HepG2 (cell line): ENCODE measurements around the gene PCYT2. TPM values are rescaled to one million over a fixed set of nuclear protein-coding genes. Genes with fewer than 3 reads are reported as not detected.
A peak's percentile ranks its signal among the peaks of the same experiment; 100 is the strongest.

Experiments
- AGO2 ChIP-seq: fragments of 200-400 bp; formaldehyde crosslinking; optimal IDR thresholded peaks from 2 replicates; pipeline ENCODE3; 2017; ENCODE audit warnings: mild to moderate bottlenecking, low read depth, low read length, moderate library complexity
- BHLHE40 ChIP-seq: IDR thresholded peaks from 2 replicates; pipeline ENCODE4 v1.6.1; 2011; ENCODE audit warnings: low read length, improper control_type of control experiment
- CHCHD3 ChIP-seq: sonication (generic); formaldehyde crosslinking; IDR thresholded peaks from 2 replicates; pipeline ENCODE4 v1.8.0; 2022; ENCODE audit warnings: mild to moderate bottlenecking, missing genetic modification reagents, moderate library complexity
- HNF4A ChIP-seq: sonication (generic); formaldehyde crosslinking; IDR thresholded peaks from 2 replicates; pipeline ENCODE4 v1.4.0; 2020; ENCODE audit warnings: missing genetic modification reagents
- MIER3 ChIP-seq: IDR thresholded peaks from 2 replicates; pipeline ENCODE4 v1.6.1; 2016; ENCODE audit warnings: missing compliant biosample characterization, borderline replicate concordance
- NCOR1 ChIP-seq: fragments of 200-600 bp; sonication (generic); IDR thresholded peaks from 2 replicates; pipeline ENCODE4 v1.7.0; 2017; ENCODE audit warnings: antibody characterized with exemption, low read length, borderline replicate concordance
- NFATC3 ChIP-seq: sonication (generic); formaldehyde crosslinking; IDR thresholded peaks from 2 replicates; pipeline ENCODE4 v1.5.1; 2020; ENCODE audit warnings: mild to moderate bottlenecking, missing genetic modification reagents
- NFIB ChIP-seq: sonication (generic); formaldehyde crosslinking; IDR thresholded peaks from 2 replicates; pipeline ENCODE4 v1.9.0; 2021; ENCODE audit warnings: missing genetic modification reagents, mild to moderate bottlenecking, borderline replicate concordance
- POLR2G ChIP-seq: fragments of 200-400 bp; formaldehyde crosslinking; IDR thresholded peaks from 2 replicates; pipeline ENCODE4 v1.6.1; 2018; ENCODE audit warnings: mild to moderate bottlenecking, low read depth, low read length, moderate library complexity
- RBM22 ChIP-seq: fragments of 200-400 bp; formaldehyde crosslinking; optimal IDR thresholded peaks from 2 replicates; pipeline ENCODE3; 2017; ENCODE audit warnings: mild to moderate bottlenecking, low read length, moderate library complexity
- SRY ChIP-seq: sonication (generic); formaldehyde crosslinking; IDR thresholded peaks from 2 replicates; pipeline ENCODE4 v1.8.0; 2022; ENCODE audit warnings: mild to moderate bottlenecking, missing genetic modification reagents
- SUZ12 ChIP-seq: fragments of 150-350 bp; IDR thresholded peaks from 2 replicates; pipeline ENCODE4 v1.6.1; 2014; ENCODE audit warnings: low read depth, low read length
- XRCC5 ChIP-seq: fragments of 200-400 bp; formaldehyde crosslinking; optimal IDR thresholded peaks from 2 replicates; pipeline ENCODE3; 2017; ENCODE audit warnings: mild to moderate bottlenecking, low read length
- ZNF296 ChIP-seq: sonication (generic); formaldehyde crosslinking; conservative IDR thresholded peaks from 2 replicates; pipeline ENCODE4 v1.5.0; 2020; ENCODE audit warnings: mild to moderate bottlenecking, missing genetic modification reagents
- ZNF367 ChIP-seq: sonication (generic); formaldehyde crosslinking; IDR thresholded peaks from 2 replicates; pipeline ENCODE4 v1.4.0; 2020; ENCODE audit warnings: missing genetic modification reagents, borderline replicate concordance
- ZNF605 ChIP-seq: sonication (generic); formaldehyde crosslinking; IDR thresholded peaks from 2 replicates; pipeline ENCODE4 v1.8.0; 2022; ENCODE audit warnings: mild to moderate bottlenecking, missing genetic modification reagents
- ZNF878 ChIP-seq: sonication (generic); formaldehyde crosslinking; IDR thresholded peaks from 2 replicates; pipeline ENCODE4 v1.8.1; 2023; ENCODE audit warnings: mild to moderate bottlenecking, missing genetic modification reagents, moderate library complexity
- polyA plus RNA-seq, 8 experiments: library from polyadenylated mRNA; depleted of rRNA in 3 of 8; stranded (reverse) in 7 of 8; unstranded in 1 of 8; fragments of >200 nt; fragmentation: Illumina TruSeq in 4 of 8; extraction: Trizol in 4 of 8; gene quantifications; 2 replicates each; pipeline versions ENCODE4 v1.2.1 to v1.2.3, GENCODE V29; 2011 to 2016; ENCODE audit warnings: low read depth in 4 of 8, missing spikeins in 1 of 8, mixed read lengths in 1 of 8; ENCODE audit not compliant: insufficient read depth in 1 of 8
- total RNA-seq, 5 experiments: library from RNA; depleted of rRNA; stranded (reverse); fragments of >200 nt; fragmentation: Illumina TruSeq; extraction: Trizol; gene quantifications; 2 replicates each; pipeline ENCODE4 v1.2.3, GENCODE V29; 2016; ENCODE audit warnings: low read depth in 1 of 5
- TF ChIP-seq, protein P1 (sequence below): sonication (generic); formaldehyde crosslinking; IDR thresholded peaks from 2 replicates; pipeline ENCODE4 v1.8.0; 2022; ENCODE audit warnings: mild to moderate bottlenecking, missing genetic modification reagents, moderate library complexity
- TF ChIP-seq, protein P2 (sequence below): sonication (generic); formaldehyde crosslinking; IDR thresholded peaks from 2 replicates; pipeline ENCODE4 v1.9.0; 2022; ENCODE audit warnings: low read depth, missing genetic modification reagents

The PCYT2 gene
- total and polyA plus RNA-seq, 2 of the 13 experiments (the other 11 are each of a cell fraction or from before 2014, with no cell fraction given) = 147 to 297 TPM

DNA sequence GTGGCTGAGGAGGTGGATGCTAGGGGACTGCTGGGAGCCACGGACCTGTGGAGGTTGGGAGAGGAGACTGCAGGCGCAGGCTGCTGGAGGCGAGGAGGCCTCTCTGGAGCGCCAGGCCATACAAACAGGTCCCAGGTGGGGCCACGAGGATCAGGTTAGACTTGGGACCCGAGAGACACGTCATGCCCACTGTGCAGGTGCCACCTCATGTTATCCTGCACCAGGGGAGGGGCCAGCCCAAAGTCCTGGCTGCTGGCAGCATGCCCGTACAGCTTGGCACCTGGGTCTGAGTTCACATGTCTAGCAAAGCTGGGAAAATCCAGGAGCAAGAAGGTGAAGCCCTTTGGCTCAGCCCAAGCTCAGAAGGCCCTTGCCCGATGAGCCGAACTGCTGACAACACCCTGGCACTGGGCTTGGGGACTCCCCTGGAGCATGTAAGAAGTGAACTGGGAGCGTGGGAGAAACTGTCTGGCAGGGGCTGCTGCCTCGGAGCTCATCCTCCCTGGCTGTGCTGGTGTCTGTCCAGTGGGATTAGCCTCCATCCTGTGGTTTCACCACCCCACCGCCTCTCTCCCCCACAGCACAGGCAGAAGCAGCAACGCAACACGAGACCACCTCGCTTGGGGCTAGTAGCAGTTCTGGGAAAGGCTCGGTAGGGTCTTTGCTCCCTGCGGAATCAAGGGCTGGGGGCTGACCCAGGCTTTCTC lies 45.3 kb downstream of the PCYT2 start (continued):
- TF ChIP-seq, protein P1, sequence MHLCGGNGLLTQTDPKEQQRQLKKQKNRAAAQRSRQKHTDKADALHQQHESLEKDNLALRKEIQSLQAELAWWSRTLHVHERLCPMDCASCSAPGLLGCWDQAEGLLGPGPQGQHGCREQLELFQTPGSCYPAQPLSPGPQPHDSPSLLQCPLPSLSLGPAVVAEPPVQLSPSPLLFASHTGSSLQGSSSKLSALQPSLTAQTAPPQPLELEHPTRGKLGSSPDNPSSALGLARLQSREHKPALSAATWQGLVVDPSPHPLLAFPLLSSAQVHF (CRISPR knock-in tag) = 0 out of 2 replicates have a peak, but pooled peaks have one; percentile 30
- TF ChIP-seq ZNF296 (CRISPR knock-in tag) (no peak), ZNF605 (CRISPR knock-in tag) (peak; percentile 44; the same call in 1 of the 2 replicates), ZNF367 (CRISPR knock-in tag) (no peak), NFATC3 (CRISPR knock-in tag) (0 out of 2 replicates have a peak, but pooled peaks have one; percentile 10), MIER3 (CRISPR knock-in tag) (no peak), CHCHD3 (CRISPR knock-in tag) (0 out of 2 replicates have a peak, but pooled peaks have one; percentile 21), XRCC5 (peak; percentile 28), RBM22 (peak; percentile 8), BHLHE40 (peak; percentile 32; the same call in 1 of the 2 replicates), NCOR1 (peak; percentile 49; the same call in 1 of the 2 replicates), POLR2G (peak; percentile 16), AGO2 (peak; percentile 94), SRY (CRISPR knock-in tag) (0 out of 2 replicates have a peak, but pooled peaks have one; percentile 29), ZNF878 (no peak), NFIB (CRISPR knock-in tag) (0 out of 2 replicates have a peak, but pooled peaks have one; percentile 50), SUZ12 (no peak), HNF4A (peak; percentile 59)
- TF ChIP-seq, protein P2, sequence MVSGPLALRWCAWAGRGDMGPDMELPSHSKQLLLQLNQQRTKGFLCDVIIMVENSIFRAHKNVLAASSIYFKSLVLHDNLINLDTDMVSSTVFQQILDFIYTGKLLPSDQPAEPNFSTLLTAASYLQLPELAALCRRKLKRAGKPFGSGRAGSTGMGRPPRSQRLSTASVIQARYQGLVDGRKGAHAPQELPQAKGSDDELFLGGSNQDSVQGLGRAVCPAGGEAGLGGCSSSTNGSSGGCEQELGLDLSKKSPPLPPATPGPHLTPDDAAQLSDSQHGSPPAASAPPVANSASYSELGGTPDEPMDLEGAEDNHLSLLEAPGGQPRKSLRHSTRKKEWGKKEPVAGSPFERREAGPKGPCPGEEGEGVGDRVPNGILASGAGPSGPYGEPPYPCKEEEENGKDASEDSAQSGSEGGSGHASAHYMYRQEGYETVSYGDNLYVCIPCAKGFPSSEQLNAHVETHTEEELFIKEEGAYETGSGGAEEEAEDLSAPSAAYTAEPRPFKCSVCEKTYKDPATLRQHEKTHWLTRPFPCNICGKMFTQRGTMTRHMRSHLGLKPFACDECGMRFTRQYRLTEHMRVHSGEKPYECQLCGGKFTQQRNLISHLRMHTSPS (CRISPR knock-in tag) = peak; percentile 99
